Mucosa of stomach (tissue), 1 donor: ENCODE data around the gene ATP4B.

ENCODE experiments used
- H3K27me3 ChIP-seq: one replicate; pipeline ENCODE4 v1.7.0; 2013; ENCODE audit warnings: mild to moderate bottlenecking, low read length; ENCODE audit not compliant: control insufficient read depth, insufficient read depth
- H3K36me3 ChIP-seq: one replicate; pipeline ENCODE4 v1.7.0; 2013; ENCODE audit warnings: low read length; ENCODE audit not compliant: control insufficient read depth, insufficient read depth
- H3K4me1 ChIP-seq: one replicate; pipeline ENCODE4 v1.7.0; 2013; ENCODE audit warnings: mild to moderate bottlenecking, low read length; ENCODE audit not compliant: control insufficient read depth, insufficient read depth
- H3K4me3 ChIP-seq: one replicate; pipeline ENCODE4 v1.7.0; 2013; ENCODE audit warnings: low read length
- H3K9ac ChIP-seq: one replicate; pipeline ENCODE4 v1.7.0; 2013; ENCODE audit warnings: mild to moderate bottlenecking, low read length, moderate library complexity
- H3K9me3 ChIP-seq: one replicate; pipeline ENCODE4 v1.7.0; 2013; ENCODE audit warnings: mild to moderate bottlenecking, low read length, moderate library complexity; ENCODE audit not compliant: control insufficient read depth
- donor health status: Pancreatic carcinoma.

The ATP4B gene

GRCh38 chr13:113616991-113617749 lies 40.8 kb downstream of the ATP4B start:
- H3K9ac ChIP-seq, result peak overlapping the region; percentile 8
- H3K4me1 ChIP-seq, result peaks cover 23% of the 10 kb centered on the region
- no peaks in the 10 kb centered on the region for H3K9me3 ChIP-seq
- H3K36me3 ChIP-seq, result no peaks in the 10 kb centered on the region
- no peak overlapping the region for H3K4me3 ChIP-seq
- H3K27me3 ChIP-seq, result no peaks in the 10 kb centered on the region

- Histone ChIP-seq H3K36me3 (no peaks in the 10 kb centered on the region), H3K4me3 (no peak overlapping the region), H3K4me1 (peaks cover 23% of the 10 kb centered on the region), H3K27me3 (no peaks in the 10 kb centered on the region), H3K9me3 (no peaks in the 10 kb centered on the region), H3K9ac (peak overlapping the region; percentile 8)
Measured at GRCh38 chr13:113616281-113616906, 41.6 kb downstream of the ATP4B start.

GRCh38 chr13:113613789-113614379 lies 44.1 kb downstream of the ATP4B start:
- Histone ChIP-seq H3K36me3 (no peaks in the 10 kb centered on the region), H3K9me3 (no peaks in the 10 kb centered on the region), H3K9ac (no peak overlapping the region), H3K27me3 (no peaks in the 10 kb centered on the region), H3K4me1 (peaks cover 23% of the 10 kb centered on the region), H3K4me3 (no peak overlapping the region)

- no peaks in the 10 kb centered on the region for H3K9me3 ChIP-seq
- H3K9ac ChIP-seq, result no peak overlapping the region
- H3K27me3 ChIP-seq, result no peaks in the 10 kb centered on the region
- H3K36me3 ChIP-seq, result no peaks in the 10 kb centered on the region
- peaks cover 22% of the 10 kb centered on the region for H3K4me1 ChIP-seq
- H3K4me3 ChIP-seq, result no peak overlapping the region
Measured at GRCh38 chr13:113612607-113613006, 45.4 kb downstream of the ATP4B start.

GRCh38 chr13:113611996-113612395 lies 46.0 kb downstream of the ATP4B start:
- no peaks in the 10 kb centered on the region for H3K27me3 ChIP-seq

GRCh38 chr13:113610266-113610665 lies 47.7 kb downstream of the ATP4B start:
- Histone ChIP-seq H3K27me3 (no peaks in the 10 kb centered on the region), H3K4me3 (no peak overlapping the region), H3K4me1 (peaks cover 7% of the 10 kb centered on the region), H3K9me3 (no peaks in the 10 kb centered on the region), H3K36me3 (no peaks in the 10 kb centered on the region), H3K9ac (no peak overlapping the region)

More at GRCh38 chr13:113611996-113612395, 46.0 kb downstream of the ATP4B start:
- H3K9me3 ChIP-seq, result no peaks in the 10 kb centered on the region
- H3K4me1 ChIP-seq, result peaks cover 16% of the 10 kb centered on the region
- no peak overlapping the region for H3K4me3 ChIP-seq
- H3K9ac ChIP-seq, result no peak overlapping the region
- H3K36me3 ChIP-seq, result no peaks in the 10 kb centered on the region

GRCh38 chr13:113609616-113610015 lies 48.4 kb downstream of the ATP4B start:
- Histone ChIP-seq H3K4me1 (peaks cover 7% of the 10 kb centered on the region), H3K27me3 (no peaks in the 10 kb centered on the region), H3K36me3 (no peaks in the 10 kb centered on the region), H3K9me3 (no peaks in the 10 kb centered on the region), H3K9ac (no peak overlapping the region), H3K4me3 (no peak overlapping the region)

GRCh38 chr13:113608967-113609533 lies 48.9 kb downstream of the ATP4B start:
- Histone ChIP-seq H3K4me3 (no peak overlapping the region), H3K9me3 (no peaks in the 10 kb centered on the region), H3K36me3 (no peaks in the 10 kb centered on the region), H3K27me3 (no peaks in the 10 kb centered on the region), H3K4me1 (peaks cover 7% of the 10 kb centered on the region), H3K9ac (no peak overlapping the region)

GRCh38 chr13:113607889-113608635 lies 49.9 kb downstream of the ATP4B start:
- Histone ChIP-seq H3K36me3 (no peaks in the 10 kb centered on the region), H3K4me1 (peaks cover 7% of the 10 kb centered on the region), H3K4me3 (no peak overlapping the region), H3K9ac (no peak overlapping the region), H3K9me3 (no peaks in the 10 kb centered on the region), H3K27me3 (no peaks in the 10 kb centered on the region)

- Histone ChIP-seq H3K9ac (no peak overlapping the region), H3K4me1 (peaks cover 7% of the 10 kb centered on the region), H3K9me3 (no peaks in the 10 kb centered on the region), H3K36me3 (no peaks in the 10 kb centered on the region), H3K27me3 (no peaks in the 10 kb centered on the region), H3K4me3 (no peak overlapping the region)
Measured at GRCh38 chr13:113607056-113607888, 50.7 kb downstream of the ATP4B start.

- peaks cover 7% of the 10 kb centered on the region for H3K4me1 ChIP-seq
- no peak overlapping the region for H3K9ac ChIP-seq
- no peaks in the 10 kb centered on the region for H3K36me3 ChIP-seq
- no peaks in the 10 kb centered on the region for H3K9me3 ChIP-seq
- no peaks in the 10 kb centered on the region for H3K27me3 ChIP-seq
- no peak overlapping the region for H3K4me3 ChIP-seq
Measured at GRCh38 chr13:113605866-113606438, 52.0 kb downstream of the ATP4B start.
